HG03378 (cell line): ENCODE measurements around the gene HLA-DOB.

Experiments
- ATAC-seq: cut with Tn5 transposase; IDR thresholded peaks from one replicate; pipeline ENCODE4 v1.9.1; 2021; ENCODE audit warnings: mild to moderate bottlenecking, moderate library complexity; ENCODE audit not compliant: unreplicated experiment

HLA-DOB gene

DNA sequence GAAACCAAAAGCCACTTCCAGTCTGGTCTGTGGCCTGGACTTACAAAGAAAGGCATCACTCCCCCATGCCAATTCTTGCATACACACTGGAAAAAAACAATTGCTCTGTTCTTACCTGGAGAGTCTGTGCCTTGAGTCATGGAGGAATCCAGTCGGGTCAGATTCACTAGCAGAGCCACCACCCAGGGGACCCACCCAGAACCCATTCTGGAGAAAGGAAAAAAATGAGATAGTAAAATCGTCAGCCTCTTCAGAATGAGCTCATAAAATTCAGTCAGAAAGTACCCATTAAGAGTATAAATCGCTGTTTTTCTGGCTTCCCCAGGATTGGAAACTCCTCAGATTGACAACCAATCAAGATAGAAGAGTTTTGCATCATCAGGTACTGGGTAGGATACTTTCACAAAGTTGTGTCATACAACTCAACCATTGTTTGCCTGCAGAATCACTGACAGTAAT is at the start of gene HLA-DOB:
Gene HLA-DOB, minus strand, starts transcription at position 257 of the 459 bp plus-strand sequence. Its CDS starts 51 bp downstream, at position 206.
- peak; percentile 50 for ATAC-seq

DNA sequence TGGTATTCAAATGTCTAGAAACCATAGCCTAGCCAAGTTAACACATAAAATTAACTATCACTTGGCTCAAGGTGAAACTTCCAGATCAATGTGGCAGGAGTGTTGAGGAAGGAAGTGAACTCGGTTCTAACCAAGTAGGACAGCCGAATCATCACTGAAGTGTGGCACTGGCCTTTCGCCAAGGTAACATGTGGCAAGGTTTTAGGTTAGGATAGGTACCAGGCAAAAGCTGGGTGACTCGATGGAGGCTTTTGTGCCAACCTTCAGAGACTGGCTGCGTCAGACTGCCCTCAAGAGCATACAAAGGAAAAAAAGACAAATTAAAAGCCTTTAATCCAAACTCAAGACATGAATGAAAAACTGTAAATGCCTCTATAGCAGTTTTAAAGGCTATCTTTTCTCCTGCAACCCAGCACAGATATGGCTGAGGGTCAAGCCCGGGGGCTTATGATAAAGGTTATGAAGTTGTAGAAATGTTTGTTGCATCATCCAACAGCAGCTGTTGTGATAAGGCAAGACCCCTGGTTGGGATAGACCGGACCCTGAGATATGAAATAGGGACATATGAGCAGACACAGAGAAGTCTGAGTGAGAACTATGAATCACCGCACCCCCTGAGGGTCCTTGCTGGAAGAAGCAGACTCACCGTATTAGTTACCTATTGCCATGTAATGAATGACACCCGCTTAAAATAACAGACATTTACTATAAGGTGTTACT is 49.1 kb upstream of the HLA-DOB start:
- ATAC-seq: no peak

DNA sequence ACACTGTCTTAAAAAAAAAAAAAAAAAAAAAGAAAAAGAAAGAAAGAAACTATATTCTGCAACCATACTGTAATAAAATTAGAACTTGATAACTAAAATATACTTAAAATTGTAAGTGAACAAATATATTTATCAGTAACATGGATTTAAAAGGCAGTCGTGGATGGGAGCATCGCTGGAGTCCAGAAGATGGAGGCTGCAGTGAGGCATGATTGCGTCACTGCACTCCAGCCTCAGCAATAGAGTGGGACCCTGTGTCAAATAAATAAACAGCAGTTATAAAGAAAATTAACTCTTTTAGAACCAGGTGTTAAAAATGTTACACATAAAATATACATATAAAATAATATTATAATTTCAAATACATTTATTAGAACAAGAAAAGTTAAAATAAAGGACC is 45.9 kb upstream of the HLA-DOB start:
- ATAC-seq: no peak

DNA sequence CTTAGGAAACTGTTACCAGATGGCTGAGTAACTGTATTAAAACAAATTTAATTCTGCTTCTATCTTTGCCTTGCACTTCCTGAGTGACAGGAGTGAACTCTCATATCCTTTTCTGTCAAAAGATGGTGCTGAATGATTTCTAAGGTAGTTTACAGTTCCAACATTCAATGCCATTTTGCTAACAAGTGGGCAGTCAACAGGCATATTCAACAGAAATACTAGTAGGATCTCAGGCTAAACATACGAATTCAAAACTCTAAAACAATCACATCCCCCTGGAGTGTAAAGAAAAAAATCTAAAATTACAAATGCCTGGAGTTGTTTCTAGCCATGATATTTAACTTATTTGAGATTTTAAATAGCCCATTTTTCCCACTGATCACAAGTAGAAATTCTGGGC is 43.9 kb upstream of the HLA-DOB start:
- no peak for ATAC-seq

DNA sequence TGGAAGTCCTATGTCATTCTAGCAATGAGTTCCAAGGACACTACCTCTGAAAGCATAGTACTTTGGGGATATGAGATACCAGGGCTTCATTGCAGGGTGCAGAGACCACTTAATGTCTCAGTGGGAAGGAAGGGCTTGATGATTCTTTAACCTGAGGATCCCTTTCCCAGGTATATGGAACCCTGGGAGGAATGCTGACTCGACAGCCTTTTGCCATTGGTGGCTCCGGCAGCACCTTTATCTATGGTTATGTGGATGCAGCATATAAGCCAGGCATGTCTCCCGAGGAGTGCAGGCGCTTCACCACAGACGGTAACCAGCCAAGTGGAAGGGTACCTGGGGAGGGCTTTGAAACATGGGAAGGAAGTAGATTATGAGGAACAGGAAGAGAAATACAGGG is 41.4 kb upstream of the HLA-DOB start:
- ATAC-seq: no peak

- no peak for ATAC-seq
Observed at GRCh38 chr6:32857156-32857891, 40.5 kb upstream of the HLA-DOB start.

- no peak for ATAC-seq
Observed at GRCh38 chr6:32855467-32856174, 38.8 kb upstream of the HLA-DOB start.

- ATAC-seq: peak; percentile 15
Observed at GRCh38 chr6:32854376-32855178, 37.8 kb upstream of the HLA-DOB start.

- ATAC-seq: peak; percentile 56
Observed at GRCh38 chr6:32853541-32854375, 37.0 kb upstream of the HLA-DOB start, which contains the start of the genes PSMB9 and TAP1. TSS of gene PSMB9 (plus strand) at chr6:32854192. CDS start at chr6:32854230, 38 bp downstream. TSS of gene TAP1 (minus strand) at chr6:32853704. CDS start at chr6:32853636, 68 bp downstream.

DNA sequence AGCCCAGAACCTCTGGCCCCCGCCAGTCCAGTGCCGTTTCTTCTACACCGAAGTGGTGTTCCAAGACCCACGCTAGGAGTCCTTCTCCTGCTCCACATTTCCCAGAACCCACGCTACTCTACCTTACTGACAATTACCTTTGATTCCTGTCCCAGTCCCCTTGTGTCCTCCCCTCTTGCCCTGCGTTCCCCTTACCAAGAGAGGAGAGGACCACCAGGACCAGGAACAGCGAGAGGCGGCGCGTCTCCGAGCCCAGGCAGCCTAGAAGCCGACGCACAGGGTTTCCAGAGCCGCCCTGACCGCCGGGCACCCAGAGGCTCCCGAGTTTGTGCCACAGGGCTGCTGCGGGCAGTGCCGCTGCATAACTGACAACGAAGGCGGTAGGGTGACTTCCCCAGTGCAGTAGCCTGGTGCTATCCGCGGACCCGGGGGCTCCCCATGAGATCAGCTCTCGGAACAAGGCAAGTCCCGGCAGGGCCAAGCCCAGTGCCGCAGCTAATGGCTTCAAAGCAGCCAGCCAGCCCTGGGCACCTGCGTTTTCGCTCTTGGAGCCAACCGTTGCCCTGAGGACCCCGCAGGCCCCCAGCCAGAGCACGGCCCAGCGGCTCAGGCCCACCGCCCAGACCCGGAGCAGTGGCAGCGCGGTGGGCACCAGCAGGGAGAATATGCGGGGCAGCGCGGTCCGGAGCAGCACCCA is 36.2 kb upstream of the HLA-DOB start:
- ATAC-seq: peak; percentile 18

- peak; percentile 15 for ATAC-seq
Observed at GRCh38 chr6:32852018-32852843, 35.4 kb upstream of the HLA-DOB start.

DNA sequence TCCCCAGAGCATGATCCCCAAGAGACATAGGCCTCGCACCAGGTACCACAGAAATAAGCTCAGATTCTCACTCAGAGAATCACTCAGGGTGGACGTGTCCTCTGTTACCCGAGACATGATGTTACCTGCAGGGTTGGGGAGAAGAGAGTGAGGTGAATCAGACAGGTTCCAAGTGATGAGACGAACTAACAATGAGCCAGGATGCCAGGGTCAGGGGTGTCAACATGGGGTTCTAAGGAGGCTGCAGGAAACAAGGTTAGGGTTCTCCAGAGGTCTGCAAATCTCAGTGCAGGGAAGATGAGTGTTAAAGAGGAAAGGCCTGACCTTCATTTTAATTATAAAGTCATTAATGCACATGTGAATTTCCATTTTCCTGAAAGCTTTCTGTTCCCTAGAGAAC is 34.2 kb upstream of the HLA-DOB start:
- ATAC-seq: no peak

DNA sequence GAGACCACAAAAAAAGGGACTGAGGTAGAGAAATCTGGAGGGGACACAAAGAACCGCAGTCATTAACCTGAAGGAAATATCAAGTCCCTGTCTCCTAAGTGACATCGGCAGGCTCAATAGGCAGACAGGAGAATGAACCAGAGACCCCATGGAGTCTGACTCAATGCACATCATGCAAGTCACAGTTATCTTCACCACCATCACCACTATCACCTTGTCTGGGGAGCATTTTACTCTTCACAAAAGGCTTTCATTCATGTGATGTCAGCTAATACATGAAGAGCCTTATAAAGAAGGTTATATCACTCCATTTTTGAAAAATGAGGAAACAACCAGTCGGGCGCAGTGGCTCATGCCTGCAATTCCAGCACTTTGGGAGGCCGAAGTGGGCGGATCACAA is 32.3 kb upstream of the HLA-DOB start:
- ATAC-seq: no peak

DNA sequence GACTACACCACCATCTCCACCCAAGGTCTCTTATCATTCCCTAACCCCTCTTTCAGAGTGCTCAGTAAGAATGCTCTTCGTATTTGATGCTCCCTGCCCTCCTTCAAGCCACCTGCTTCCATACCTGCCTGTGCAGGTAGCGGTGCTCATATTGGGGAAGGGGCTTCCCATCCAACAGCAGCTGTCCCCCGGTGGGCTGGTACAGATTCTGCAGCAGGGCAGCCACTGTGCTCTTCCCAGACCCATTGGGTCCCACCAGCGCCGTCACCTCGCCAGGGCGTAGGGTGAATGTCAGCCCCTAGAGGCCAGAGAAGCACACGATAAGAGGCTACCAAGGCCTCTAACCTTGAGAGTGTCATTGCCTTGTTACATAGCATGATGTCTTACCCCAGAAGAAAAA is 31.0 kb upstream of the HLA-DOB start:
- no peak for ATAC-seq

DNA sequence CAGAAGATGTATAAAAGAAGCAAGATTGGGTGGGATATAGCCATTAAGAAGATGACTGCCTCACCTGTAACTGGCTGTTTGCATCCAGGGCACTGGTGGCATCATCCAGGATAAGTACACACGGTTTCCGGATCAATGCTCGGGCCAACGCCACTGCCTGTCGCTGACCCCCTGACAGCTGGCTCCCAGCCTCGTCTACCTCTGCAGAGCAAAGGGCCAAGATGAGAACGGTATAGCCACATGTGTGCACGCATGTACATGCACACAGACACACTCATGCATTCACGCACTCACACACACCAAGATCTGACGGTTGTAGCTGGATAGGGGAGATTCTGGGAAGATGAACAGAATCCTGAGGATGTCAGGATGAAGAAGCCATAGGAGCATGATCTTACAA is 30.2 kb upstream of the HLA-DOB start:
- ATAC-seq: no peak

- ATAC-seq: no peak
Observed at GRCh38 chr6:32845384-32845884, 28.6 kb upstream of the HLA-DOB start.

- ATAC-seq: peak; percentile 8
Observed at GRCh38 chr6:32844839-32845383, 28.1 kb upstream of the HLA-DOB start.
